HepG2 (cell line): ENCODE data around the gene CCDC142. TPM values are rescaled to one million over a fixed set of nuclear protein-coding genes. Genes with fewer than 3 reads are reported as not detected.
A peak's percentile ranks its signal among the peaks of the same experiment; 100 is the strongest.

Source experiments
- EEA1 ChIP-seq: sonication (generic); formaldehyde crosslinking; IDR thresholded peaks from 2 replicates; pipeline ENCODE4 v1.5.1; 2020; ENCODE audit warnings: mild to moderate bottlenecking, missing genetic modification reagents, borderline replicate concordance
- EP300 ChIP-seq, 3 experiments: sonication (generic) in 1 of 3; formaldehyde crosslinking in 1 of 3; IDR thresholded peaks; 2 replicates each; pipeline versions ENCODE4 v1.5.1 to v1.6.1; 2011 to 2020; ENCODE audit warnings: low read depth in 2 of 3, low read length in 2 of 3, borderline replicate concordance in 1 of 3, improper control_type of control experiment in 1 of 3, mild to moderate bottlenecking in 1 of 3, missing genetic modification reagents in 1 of 3, moderate library complexity in 1 of 3
- HDAC1 ChIP-seq: sonication (generic); formaldehyde crosslinking; IDR thresholded peaks from 2 replicates; pipeline ENCODE4 v1.5.1; 2020; ENCODE audit warnings: mild to moderate bottlenecking, missing genetic modification reagents
- HOXD1 ChIP-seq: sonication (generic); formaldehyde crosslinking; IDR thresholded peaks from 2 replicates; pipeline ENCODE4 v1.5.0; 2020; ENCODE audit warnings: missing genetic modification reagents
- KDM2A ChIP-seq: sonication (generic); formaldehyde crosslinking; IDR thresholded peaks from 2 replicates; pipeline ENCODE4 v1.4.0; 2020; ENCODE audit warnings: low read depth, missing genetic modification reagents, borderline replicate concordance
- ZNF263 ChIP-seq: sonication (generic); formaldehyde crosslinking; IDR thresholded peaks from 2 replicates; pipeline ENCODE4 v1.4.0; 2020; ENCODE audit warnings: missing genetic modification reagents
- ZNF713 ChIP-seq: sonication (generic); formaldehyde crosslinking; IDR thresholded peaks from 2 replicates; pipeline ENCODE4 v1.4.0; 2020; ENCODE audit warnings: mild to moderate bottlenecking, missing genetic modification reagents
- ZNF841 ChIP-seq: sonication (generic); formaldehyde crosslinking; IDR thresholded peaks from 2 replicates; pipeline ENCODE4 v1.8.1; 2023; ENCODE audit warnings: missing genetic modification reagents, borderline replicate concordance
- polyA plus RNA-seq, 8 experiments: library from polyadenylated mRNA; depleted of rRNA in 3 of 8; stranded (reverse) in 7 of 8; unstranded in 1 of 8; fragments of >200 nt; fragmentation: Illumina TruSeq in 4 of 8; extraction: Trizol in 4 of 8; gene quantifications; 2 replicates each; pipeline versions ENCODE4 v1.2.1 to v1.2.3, GENCODE V29; 2011 to 2016; ENCODE audit warnings: low read depth in 4 of 8, missing spikeins in 1 of 8, mixed read lengths in 1 of 8; ENCODE audit not compliant: insufficient read depth in 1 of 8
- total RNA-seq, 5 experiments: library from RNA; depleted of rRNA; stranded (reverse); fragments of >200 nt; fragmentation: Illumina TruSeq; extraction: Trizol; gene quantifications; 2 replicates each; pipeline ENCODE4 v1.2.3, GENCODE V29; 2016; ENCODE audit warnings: low read depth in 1 of 5
- TF ChIP-seq, protein P1 (sequence below): sonication (generic); formaldehyde crosslinking; IDR thresholded peaks from 2 replicates; pipeline ENCODE4 v1.9.0; 2022; ENCODE audit warnings: low read depth, missing genetic modification reagents
- TF ChIP-seq, protein P2 (sequence below): sonication (generic); formaldehyde crosslinking; IDR thresholded peaks from 2 replicates; pipeline ENCODE4 v1.8.1; 2022; ENCODE audit warnings: mild to moderate bottlenecking, missing genetic modification reagents
- TF ChIP-seq, protein P3 (sequence below): IDR thresholded peaks from 2 replicates; pipeline ENCODE4 v1.6.1; 2016; ENCODE audit warnings: mild to moderate bottlenecking, missing biosample characterization, missing genetic modification reagents
- TF ChIP-seq, protein P4 (sequence below): sonication (generic); formaldehyde crosslinking; IDR thresholded peaks from 2 replicates; pipeline ENCODE4 v1.4.0; 2020; ENCODE audit warnings: missing genetic modification reagents, borderline replicate concordance
- TF ChIP-seq, protein P5 (sequence below): sonication (generic); formaldehyde crosslinking; IDR thresholded peaks from 2 replicates; pipeline ENCODE4 v1.5.1; 2020; ENCODE audit warnings: missing genetic modification reagents, mild to moderate bottlenecking, borderline replicate concordance
- TF ChIP-seq, protein P6 (sequence below): sonication (generic); formaldehyde crosslinking; IDR thresholded peaks from 2 replicates; pipeline ENCODE4 v1.4.0; 2020; ENCODE audit warnings: mild to moderate bottlenecking, missing genetic modification reagents

The CCDC142 gene
- total and polyA plus RNA-seq, 2 of the 13 experiments (the other 11 are each of a cell fraction or from before 2014, with no cell fraction given): 14.7 to 30.4 TPM

DNA sequence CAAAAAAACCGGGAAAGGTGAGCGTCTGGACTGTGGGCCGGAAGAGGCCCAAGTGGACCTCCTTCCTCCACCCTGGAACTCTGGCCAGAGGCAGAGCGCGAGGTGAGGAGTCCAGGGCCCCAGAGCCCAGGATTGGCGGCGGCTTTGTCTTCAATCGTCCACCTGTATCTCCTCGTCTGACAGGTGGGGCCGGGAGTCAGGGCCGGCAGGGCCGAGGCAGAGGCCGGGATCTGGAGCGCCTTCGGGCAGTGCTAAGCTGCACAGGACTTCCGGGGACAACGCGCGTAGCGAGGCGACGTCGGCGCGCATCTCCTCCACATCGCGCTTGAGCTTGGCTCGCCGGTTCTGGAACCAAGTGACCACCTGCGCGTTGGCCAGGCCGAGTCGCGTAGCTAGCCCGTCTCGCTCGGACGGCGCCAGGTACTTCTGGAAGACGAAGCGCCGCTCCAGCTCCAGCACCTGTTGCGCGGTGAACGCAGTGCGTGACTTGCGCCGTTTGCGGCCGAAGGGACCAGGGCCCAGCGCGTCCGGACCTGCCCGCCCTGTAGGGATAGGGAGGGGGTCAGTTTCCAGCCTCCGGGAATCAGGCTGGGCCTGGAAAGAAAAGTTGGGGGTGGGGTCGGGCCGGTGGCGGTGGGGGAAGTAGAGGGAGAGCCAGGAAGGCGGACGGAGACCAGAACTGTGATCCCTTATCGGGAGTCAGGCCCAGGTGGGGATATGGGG lies 15.1 kb upstream of the CCDC142 start (continued):
- TF ChIP-seq KDM2A (CRISPR knock-in tag) (peak; percentile 51), ZNF841 (CRISPR knock-in tag) (no peak), HOXD1 (peak; percentile 22; the same call in 1 of the 2 replicates), EEA1 (CRISPR knock-in tag) (0 out of 2 replicates have a peak, but pooled peaks have one; percentile 60), ZNF263 (CRISPR knock-in tag) (peak; percentile 51), HDAC1 (CRISPR knock-in tag) (0 out of 2 replicates have a peak, but pooled peaks have one; percentile 25), EP300 (IDR thresholded peaks at IDR 0.05; ENCODE audit: low read depth in 2 of 2, low read length in 2 of 2) (no peak), EP300 (CRISPR knock-in tag; IDR thresholded peaks at IDR 0.05; ENCODE audit: borderline replicate concordance) (0 out of 2 replicates have a peak, but pooled peaks have one; percentile 16), ZNF713 (CRISPR knock-in tag) (no peak)
- TF ChIP-seq, protein P1, sequence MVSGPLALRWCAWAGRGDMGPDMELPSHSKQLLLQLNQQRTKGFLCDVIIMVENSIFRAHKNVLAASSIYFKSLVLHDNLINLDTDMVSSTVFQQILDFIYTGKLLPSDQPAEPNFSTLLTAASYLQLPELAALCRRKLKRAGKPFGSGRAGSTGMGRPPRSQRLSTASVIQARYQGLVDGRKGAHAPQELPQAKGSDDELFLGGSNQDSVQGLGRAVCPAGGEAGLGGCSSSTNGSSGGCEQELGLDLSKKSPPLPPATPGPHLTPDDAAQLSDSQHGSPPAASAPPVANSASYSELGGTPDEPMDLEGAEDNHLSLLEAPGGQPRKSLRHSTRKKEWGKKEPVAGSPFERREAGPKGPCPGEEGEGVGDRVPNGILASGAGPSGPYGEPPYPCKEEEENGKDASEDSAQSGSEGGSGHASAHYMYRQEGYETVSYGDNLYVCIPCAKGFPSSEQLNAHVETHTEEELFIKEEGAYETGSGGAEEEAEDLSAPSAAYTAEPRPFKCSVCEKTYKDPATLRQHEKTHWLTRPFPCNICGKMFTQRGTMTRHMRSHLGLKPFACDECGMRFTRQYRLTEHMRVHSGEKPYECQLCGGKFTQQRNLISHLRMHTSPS (CRISPR knock-in tag): peak; percentile 65; the same call in 1 of the 2 replicates
- TF ChIP-seq, protein P2, sequence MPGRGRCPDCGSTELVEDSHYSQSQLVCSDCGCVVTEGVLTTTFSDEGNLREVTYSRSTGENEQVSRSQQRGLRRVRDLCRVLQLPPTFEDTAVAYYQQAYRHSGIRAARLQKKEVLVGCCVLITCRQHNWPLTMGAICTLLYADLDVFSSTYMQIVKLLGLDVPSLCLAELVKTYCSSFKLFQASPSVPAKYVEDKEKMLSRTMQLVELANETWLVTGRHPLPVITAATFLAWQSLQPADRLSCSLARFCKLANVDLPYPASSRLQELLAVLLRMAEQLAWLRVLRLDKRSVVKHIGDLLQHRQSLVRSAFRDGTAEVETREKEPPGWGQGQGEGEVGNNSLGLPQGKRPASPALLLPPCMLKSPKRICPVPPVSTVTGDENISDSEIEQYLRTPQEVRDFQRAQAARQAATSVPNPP (CRISPR knock-in tag): no peak
- TF ChIP-seq, protein P3, sequence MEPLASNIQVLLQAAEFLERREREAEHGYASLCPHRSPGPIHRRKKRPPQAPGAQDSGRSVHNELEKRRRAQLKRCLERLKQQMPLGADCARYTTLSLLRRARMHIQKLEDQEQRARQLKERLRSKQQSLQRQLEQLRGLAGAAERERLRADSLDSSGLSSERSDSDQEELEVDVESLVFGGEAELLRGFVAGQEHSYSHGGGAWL: no peak; the same call in 1 of the 2 replicates
- TF ChIP-seq, protein P4, sequence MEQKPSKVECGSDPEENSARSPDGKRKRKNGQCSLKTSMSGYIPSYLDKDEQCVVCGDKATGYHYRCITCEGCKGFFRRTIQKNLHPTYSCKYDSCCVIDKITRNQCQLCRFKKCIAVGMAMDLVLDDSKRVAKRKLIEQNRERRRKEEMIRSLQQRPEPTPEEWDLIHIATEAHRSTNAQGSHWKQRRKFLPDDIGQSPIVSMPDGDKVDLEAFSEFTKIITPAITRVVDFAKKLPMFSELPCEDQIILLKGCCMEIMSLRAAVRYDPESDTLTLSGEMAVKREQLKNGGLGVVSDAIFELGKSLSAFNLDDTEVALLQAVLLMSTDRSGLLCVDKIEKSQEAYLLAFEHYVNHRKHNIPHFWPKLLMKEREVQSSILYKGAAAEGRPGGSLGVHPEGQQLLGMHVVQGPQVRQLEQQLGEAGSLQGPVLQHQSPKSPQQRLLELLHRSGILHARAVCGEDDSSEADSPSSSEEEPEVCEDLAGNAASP (CRISPR knock-in tag): no peak; the same call in 1 of the 2 replicates
- TF ChIP-seq, protein P5, sequence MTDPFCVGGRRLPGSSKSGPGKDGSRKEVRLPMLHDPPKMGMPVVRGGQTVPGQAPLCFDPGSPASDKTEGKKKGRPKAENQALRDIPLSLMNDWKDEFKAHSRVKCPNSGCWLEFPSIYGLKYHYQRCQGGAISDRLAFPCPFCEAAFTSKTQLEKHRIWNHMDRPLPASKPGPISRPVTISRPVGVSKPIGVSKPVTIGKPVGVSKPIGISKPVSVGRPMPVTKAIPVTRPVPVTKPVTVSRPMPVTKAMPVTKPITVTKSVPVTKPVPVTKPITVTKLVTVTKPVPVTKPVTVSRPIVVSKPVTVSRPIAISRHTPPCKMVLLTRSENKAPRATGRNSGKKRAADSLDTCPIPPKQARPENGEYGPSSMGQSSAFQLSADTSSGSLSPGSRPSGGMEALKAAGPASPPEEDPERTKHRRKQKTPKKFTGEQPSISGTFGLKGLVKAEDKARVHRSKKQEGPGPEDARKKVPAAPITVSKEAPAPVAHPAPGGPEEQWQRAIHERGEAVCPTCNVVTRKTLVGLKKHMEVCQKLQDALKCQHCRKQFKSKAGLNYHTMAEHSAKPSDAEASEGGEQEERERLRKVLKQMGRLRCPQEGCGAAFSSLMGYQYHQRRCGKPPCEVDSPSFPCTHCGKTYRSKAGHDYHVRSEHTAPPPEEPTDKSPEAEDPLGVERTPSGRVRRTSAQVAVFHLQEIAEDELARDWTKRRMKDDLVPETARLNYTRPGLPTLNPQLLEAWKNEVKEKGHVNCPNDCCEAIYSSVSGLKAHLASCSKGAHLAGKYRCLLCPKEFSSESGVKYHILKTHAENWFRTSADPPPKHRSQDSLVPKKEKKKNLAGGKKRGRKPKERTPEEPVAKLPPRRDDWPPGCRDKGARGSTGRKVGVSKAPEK: no peak
- TF ChIP-seq, protein P6, sequence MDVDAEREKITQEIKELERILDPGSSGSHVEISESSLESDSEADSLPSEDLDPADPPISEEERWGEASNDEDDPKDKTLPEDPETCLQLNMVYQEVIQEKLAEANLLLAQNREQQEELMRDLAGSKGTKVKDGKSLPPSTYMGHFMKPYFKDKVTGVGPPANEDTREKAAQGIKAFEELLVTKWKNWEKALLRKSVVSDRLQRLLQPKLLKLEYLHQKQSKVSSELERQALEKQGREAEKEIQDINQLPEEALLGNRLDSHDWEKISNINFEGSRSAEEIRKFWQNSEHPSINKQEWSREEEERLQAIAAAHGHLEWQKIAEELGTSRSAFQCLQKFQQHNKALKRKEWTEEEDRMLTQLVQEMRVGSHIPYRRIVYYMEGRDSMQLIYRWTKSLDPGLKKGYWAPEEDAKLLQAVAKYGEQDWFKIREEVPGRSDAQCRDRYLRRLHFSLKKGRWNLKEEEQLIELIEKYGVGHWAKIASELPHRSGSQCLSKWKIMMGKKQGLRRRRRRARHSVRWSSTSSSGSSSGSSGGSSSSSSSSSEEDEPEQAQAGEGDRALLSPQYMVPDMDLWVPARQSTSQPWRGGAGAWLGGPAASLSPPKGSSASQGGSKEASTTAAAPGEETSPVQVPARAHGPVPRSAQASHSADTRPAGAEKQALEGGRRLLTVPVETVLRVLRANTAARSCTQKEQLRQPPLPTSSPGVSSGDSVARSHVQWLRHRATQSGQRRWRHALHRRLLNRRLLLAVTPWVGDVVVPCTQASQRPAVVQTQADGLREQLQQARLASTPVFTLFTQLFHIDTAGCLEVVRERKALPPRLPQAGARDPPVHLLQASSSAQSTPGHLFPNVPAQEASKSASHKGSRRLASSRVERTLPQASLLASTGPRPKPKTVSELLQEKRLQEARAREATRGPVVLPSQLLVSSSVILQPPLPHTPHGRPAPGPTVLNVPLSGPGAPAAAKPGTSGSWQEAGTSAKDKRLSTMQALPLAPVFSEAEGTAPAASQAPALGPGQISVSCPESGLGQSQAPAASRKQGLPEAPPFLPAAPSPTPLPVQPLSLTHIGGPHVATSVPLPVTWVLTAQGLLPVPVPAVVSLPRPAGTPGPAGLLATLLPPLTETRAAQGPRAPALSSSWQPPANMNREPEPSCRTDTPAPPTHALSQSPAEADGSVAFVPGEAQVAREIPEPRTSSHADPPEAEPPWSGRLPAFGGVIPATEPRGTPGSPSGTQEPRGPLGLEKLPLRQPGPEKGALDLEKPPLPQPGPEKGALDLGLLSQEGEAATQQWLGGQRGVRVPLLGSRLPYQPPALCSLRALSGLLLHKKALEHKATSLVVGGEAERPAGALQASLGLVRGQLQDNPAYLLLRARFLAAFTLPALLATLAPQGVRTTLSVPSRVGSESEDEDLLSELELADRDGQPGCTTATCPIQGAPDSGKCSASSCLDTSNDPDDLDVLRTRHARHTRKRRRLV: no peak
